ENCODE data around the gene CDSN.

CDSN gene

DNA sequence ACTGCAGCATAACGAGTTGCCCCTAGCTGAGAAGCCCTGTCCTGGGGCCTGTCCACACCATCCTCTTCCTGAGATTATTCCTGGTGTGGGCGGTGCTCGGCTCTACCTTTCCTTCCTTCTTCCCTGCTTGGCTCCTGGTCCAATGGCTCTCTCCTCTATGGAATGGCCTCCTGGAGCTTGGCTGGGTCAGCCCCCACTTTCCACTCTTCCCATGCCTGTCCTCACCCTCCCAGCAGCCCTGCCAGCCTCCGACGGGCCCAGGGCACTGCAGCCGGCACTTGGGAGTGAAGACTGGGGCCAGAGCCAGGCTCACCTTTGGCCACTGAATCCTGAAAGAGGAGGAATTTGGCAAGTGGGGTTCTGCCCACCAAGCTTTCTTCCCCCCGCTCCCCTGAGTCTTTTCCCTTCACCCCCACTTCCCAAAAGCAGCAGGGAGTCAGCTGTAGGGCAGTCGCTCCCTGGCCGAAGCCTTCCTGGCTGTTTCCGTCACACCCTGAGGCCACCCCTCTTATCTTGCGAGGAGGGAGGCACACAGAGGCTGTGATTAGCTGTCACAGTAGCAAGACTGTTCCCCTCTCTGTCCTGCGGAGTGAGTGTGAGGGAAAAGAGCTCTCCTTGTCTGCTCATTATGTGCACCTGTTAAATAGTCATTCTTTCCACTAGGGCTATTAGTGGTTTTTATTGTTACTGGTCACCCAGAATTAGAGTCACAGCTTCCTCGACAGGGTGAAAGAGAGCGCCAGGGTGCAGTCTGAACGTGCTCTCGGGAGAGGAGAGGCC, 6.3 kb upstream of the CDSN start:
- H3K9ac ChIP-seq (ENCODE audit: low read length): no peak overlapping the region
- H3K36me3 ChIP-seq (ENCODE audit: control insufficient read depth, insufficient read depth, low read length, severe bottlenecking): no peaks in the 10 kb centered on the region
- H3K9me3 ChIP-seq (ENCODE audit: control insufficient read depth, low read length): no peaks in the 10 kb centered on the region
- no peak for DNase-seq (ENCODE audit: low read depth)
- H3K4me1 ChIP-seq (ENCODE audit: control insufficient read depth, insufficient read depth, low read length): peaks cover 26% of the 10 kb centered on the region
- H3K27me3 ChIP-seq (replicated peaks; ENCODE audit: control insufficient read depth, insufficient read depth, low read length): peaks cover 12% of the 10 kb centered on the region
- H3K4me3 ChIP-seq (ENCODE audit: low read length): no peak overlapping the region

GRCh38 chr6:31125586-31126363, 5.5 kb upstream of the CDSN start:
- no peak overlapping the region for H3K9ac ChIP-seq (ENCODE audit: low read length)
- no peaks in the 10 kb centered on the region for H3K36me3 ChIP-seq (ENCODE audit: control insufficient read depth, insufficient read depth, low read length, severe bottlenecking)
- DNase-seq (ENCODE audit: low read depth): peak; percentile 28
- no peaks in the 10 kb centered on the region for H3K9me3 ChIP-seq (ENCODE audit: control insufficient read depth, low read length)
- peaks cover 12% of the 10 kb centered on the region for H3K27me3 ChIP-seq (replicated peaks; ENCODE audit: control insufficient read depth, insufficient read depth, low read length)
- peaks cover 26% of the 10 kb centered on the region for H3K4me1 ChIP-seq (ENCODE audit: control insufficient read depth, insufficient read depth, low read length)
- no peak overlapping the region for H3K4me3 ChIP-seq (ENCODE audit: low read length)

- H3K9me3 ChIP-seq (ENCODE audit: control insufficient read depth, low read length): no peaks in the 10 kb centered on the region
- H3K36me3 ChIP-seq (ENCODE audit: control insufficient read depth, insufficient read depth, low read length, severe bottlenecking): no peaks in the 10 kb centered on the region
- peaks cover 12% of the 10 kb centered on the region for H3K27me3 ChIP-seq (replicated peaks; ENCODE audit: control insufficient read depth, insufficient read depth, low read length)
- DNase-seq (ENCODE audit: low read depth): no peak
- H3K4me1 ChIP-seq (ENCODE audit: control insufficient read depth, insufficient read depth, low read length): peaks cover 26% of the 10 kb centered on the region
- H3K4me3 ChIP-seq (ENCODE audit: low read length): no peak overlapping the region
- H3K9ac ChIP-seq (ENCODE audit: low read length): no peak overlapping the region
Measured at GRCh38 chr6:31125162-31125561, 4.9 kb upstream of the CDSN start.

DNA sequence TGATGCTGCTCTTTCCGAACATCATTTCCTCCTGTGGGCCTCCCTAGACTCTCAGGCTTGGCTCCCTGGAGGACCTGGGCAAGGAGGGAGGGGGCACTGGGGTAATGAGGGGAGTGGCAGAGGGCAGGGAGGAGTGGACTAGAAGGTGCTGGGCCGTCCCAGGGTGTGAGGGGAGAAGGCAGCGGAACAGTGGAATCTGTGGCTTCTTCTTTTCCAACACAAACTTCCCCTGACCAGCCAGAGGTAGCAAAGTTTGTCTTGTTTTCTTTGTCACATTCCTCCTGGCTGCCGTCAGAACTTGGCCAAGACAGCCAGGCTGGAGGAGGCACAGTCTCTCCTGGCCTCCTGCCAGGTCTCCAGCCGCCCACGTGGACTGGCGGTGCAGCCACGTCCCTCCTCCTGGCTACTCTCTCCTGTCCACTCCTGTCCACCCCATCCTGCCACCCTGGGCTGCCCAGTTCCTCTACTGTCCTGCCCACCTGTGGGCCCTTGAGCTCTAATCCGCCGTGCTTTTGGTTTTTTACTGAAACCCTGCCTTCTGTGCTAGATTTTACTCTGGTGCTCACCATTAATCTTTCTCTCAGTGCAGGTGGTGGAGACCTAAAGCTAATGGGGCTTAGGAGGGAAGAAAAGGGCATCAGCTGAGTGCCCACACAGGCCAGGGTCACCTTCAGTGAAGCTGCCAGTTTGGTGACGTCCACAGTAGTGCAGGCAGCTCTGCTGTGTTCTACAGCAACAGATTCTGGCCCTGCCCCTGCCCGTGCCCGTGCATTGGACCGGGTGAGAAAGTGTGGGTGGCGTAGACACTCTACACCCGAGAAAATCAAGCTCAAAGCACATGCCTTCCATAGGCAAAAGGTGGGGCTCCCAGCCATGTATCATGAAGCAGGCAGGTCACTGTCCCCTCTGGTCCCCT, 2.8 kb upstream of the CDSN start:
- Histone ChIP-seq H3K27me3 (replicated peaks; ENCODE audit: control insufficient read depth, insufficient read depth, low read length) (peaks cover 10% of the 10 kb centered on the region), H3K4me1 (ENCODE audit: control insufficient read depth, insufficient read depth, low read length) (peaks cover 26% of the 10 kb centered on the region), H3K4me3 (ENCODE audit: low read length) (no peak overlapping the region), H3K36me3 (ENCODE audit: control insufficient read depth, insufficient read depth, low read length, severe bottlenecking) (no peaks in the 10 kb centered on the region), H3K9ac (ENCODE audit: low read length) (no peak overlapping the region), H3K9me3 (ENCODE audit: control insufficient read depth, low read length) (no peaks in the 10 kb centered on the region)
- DNase-seq (ENCODE audit: low read depth): peak; percentile 84

- Histone ChIP-seq H3K4me1 (ENCODE audit: control insufficient read depth, insufficient read depth, low read length) (peaks cover 31% of the 10 kb centered on the region), H3K4me3 (ENCODE audit: low read length) (no peak overlapping the region), H3K27me3 (replicated peaks; ENCODE audit: control insufficient read depth, insufficient read depth, low read length) (peaks cover 3% of the 10 kb centered on the region), H3K9me3 (ENCODE audit: control insufficient read depth, low read length) (no peaks in the 10 kb centered on the region), H3K9ac (ENCODE audit: low read length) (no peak overlapping the region), H3K36me3 (ENCODE audit: control insufficient read depth, insufficient read depth, low read length, severe bottlenecking) (no peaks in the 10 kb centered on the region)
- DNase-seq (ENCODE audit: low read depth): no peak
Measured at GRCh38 chr6:31121131-31121790, 1.0 kb upstream of the CDSN start.

DNA sequence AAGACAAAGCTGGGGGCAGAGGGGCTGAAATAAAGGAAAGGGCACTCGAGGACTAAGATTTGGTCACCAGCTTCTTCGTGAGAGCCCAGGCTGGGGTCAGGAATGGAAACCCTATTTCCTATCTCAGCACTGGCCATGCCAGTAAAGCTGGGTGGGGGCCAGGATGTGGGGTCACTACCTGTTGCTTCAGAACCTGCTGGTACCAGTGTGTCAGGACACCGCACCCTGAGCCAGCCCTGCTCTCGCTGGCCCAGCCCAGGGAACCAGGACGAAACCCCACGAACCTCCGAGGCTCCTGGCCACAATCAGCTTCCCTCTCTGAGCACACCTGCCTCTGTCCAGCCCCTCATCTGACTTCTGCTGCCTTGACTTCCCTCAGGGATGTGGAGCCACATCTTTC, 2.1 kb downstream of the CDSN start:
- Histone ChIP-seq H3K4me3 (ENCODE audit: low read length) (no peak overlapping the region), H3K9ac (ENCODE audit: low read length) (no peak overlapping the region), H3K27me3 (replicated peaks; ENCODE audit: control insufficient read depth, insufficient read depth, low read length) (peaks cover 3% of the 10 kb centered on the region), H3K9me3 (ENCODE audit: control insufficient read depth, low read length) (no peaks in the 10 kb centered on the region), H3K4me1 (ENCODE audit: control insufficient read depth, insufficient read depth, low read length) (peaks cover 36% of the 10 kb centered on the region), H3K36me3 (ENCODE audit: control insufficient read depth, insufficient read depth, low read length, severe bottlenecking) (no peaks in the 10 kb centered on the region)
- DNase-seq (ENCODE audit: low read depth): no peak

GRCh38 chr6:31116661-31117385, 3.4 kb downstream of the CDSN start:
- Histone ChIP-seq H3K27me3 (replicated peaks; ENCODE audit: control insufficient read depth, insufficient read depth, low read length) (peaks cover 3% of the 10 kb centered on the region), H3K9me3 (ENCODE audit: control insufficient read depth, low read length) (no peaks in the 10 kb centered on the region)

DNA sequence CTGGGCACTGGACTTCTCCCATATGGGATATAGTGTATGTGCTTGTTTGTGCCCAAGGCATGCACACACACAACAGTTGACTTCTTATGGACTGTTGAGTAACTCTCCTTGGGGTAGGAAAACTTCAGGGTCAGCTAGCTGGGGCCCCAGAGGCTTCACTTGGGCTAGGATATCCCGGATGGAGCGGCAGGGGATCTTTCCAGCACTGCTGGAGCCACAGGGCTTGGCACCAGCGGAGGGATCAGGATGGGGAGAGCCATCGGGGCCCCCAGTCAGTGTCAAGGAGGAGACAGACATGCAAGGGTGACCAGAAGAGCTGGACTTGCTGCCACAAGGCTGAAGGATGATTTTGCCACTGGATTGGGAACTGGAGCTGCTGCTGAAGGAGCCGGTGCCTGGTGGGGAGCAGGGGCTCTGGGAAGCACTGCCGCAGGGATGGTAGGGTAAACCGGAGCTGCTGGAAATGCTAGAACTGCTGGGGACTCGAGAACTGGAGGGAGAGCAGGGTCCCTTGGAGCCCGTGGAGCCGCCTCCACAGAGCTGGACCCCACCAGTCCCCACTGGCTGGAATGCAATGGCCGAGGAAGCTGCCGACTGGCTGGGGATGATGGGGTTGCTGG, 4.2 kb downstream of the CDSN start:
- Histone ChIP-seq H3K4me1 (ENCODE audit: control insufficient read depth, insufficient read depth, low read length) (peaks cover 30% of the 10 kb centered on the region), H3K36me3 (ENCODE audit: control insufficient read depth, insufficient read depth, low read length, severe bottlenecking) (no peaks in the 10 kb centered on the region), H3K9ac (ENCODE audit: low read length) (no peak overlapping the region), H3K27me3 (replicated peaks; ENCODE audit: control insufficient read depth, insufficient read depth, low read length) (peaks cover 5% of the 10 kb centered on the region), H3K4me3 (ENCODE audit: low read length) (no peak overlapping the region), H3K9me3 (ENCODE audit: control insufficient read depth, low read length) (no peaks in the 10 kb centered on the region)
- no peak for DNase-seq (ENCODE audit: low read depth)

More at GRCh38 chr6:31116661-31117385, 3.4 kb downstream of the CDSN start:
- Histone ChIP-seq H3K9ac (ENCODE audit: low read length) (peak overlapping the region; percentile 34), H3K4me1 (ENCODE audit: control insufficient read depth, insufficient read depth, low read length) (peaks cover 30% of the 10 kb centered on the region), H3K36me3 (ENCODE audit: control insufficient read depth, insufficient read depth, low read length, severe bottlenecking) (no peaks in the 10 kb centered on the region), H3K4me3 (ENCODE audit: low read length) (peak overlapping the region; percentile 68)
- DNase-seq (ENCODE audit: low read depth): no peak

DNA sequence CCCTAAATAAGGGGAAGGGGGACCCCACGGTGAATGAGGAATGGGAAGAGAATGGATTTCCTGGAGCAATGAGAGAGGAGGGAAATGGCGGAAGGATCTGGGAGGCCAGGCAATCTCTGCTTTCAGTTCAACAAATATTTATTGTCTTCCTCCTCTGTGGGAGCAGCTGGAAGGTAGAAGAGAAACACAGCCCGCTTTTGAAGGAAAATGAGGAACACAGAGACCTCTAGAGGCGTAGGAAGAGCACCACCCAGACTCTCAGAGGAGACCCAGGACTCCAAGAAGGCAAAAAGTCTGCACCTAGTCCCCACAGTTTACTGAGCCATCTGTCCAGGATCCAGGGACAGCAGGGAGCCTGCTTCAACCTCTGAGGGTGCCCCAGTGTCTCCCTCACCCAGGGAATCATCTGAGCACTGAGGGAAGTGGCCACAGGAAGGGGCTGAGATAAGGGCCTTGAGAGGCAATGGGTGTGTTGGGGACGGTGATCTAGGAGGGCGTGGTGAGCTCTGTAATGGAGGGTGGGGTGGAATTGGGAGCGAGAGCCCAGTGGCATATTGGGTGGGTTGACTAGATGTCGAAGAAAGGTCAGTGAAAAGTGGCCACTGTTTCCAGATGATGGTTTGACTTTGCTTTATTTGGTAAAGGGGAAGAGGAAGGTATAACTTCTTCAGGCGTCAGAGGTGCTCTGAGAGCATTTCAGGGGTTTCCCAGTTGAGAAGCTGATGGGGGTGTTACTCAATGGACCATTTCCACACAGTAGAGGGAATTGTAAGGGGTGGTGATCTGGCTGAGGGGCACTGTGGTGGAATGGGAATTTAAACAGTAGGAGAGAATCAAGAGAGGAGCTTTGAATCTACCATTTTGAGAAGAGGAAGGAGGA, 5.0 kb downstream of the CDSN start:
- DNase-seq (ENCODE audit: low read depth): peak; percentile 28
- Histone ChIP-seq H3K9me3 (ENCODE audit: control insufficient read depth, low read length) (no peaks in the 10 kb centered on the region), H3K27me3 (replicated peaks; ENCODE audit: control insufficient read depth, insufficient read depth, low read length) (peaks cover 14% of the 10 kb centered on the region), H3K4me1 (ENCODE audit: control insufficient read depth, insufficient read depth, low read length) (peaks cover 30% of the 10 kb centered on the region), H3K36me3 (ENCODE audit: control insufficient read depth, insufficient read depth, low read length, severe bottlenecking) (no peaks in the 10 kb centered on the region), H3K9ac (ENCODE audit: low read length) (peak overlapping the region; percentile 45), H3K4me3 (ENCODE audit: low read length) (peak overlapping the region; percentile 60)
